HG03558 (cell line): ENCODE results near the gene ASRGL1.
"Not testable (repeated sequence)": the region's sequence is repeated elsewhere in the genome, so short reads cannot be mapped to it uniquely, and the experiment has no call there.

ENCODE experiments used
- ATAC-seq: cut with Tn5 transposase; IDR thresholded peaks from one replicate; pipeline ENCODE4 v1.9.1; 2021; ENCODE audit warnings: moderate number of reproducible peaks; ENCODE audit not compliant: unreplicated experiment; ENCODE audit errors: extremely low read depth

ASRGL1 gene

DNA sequence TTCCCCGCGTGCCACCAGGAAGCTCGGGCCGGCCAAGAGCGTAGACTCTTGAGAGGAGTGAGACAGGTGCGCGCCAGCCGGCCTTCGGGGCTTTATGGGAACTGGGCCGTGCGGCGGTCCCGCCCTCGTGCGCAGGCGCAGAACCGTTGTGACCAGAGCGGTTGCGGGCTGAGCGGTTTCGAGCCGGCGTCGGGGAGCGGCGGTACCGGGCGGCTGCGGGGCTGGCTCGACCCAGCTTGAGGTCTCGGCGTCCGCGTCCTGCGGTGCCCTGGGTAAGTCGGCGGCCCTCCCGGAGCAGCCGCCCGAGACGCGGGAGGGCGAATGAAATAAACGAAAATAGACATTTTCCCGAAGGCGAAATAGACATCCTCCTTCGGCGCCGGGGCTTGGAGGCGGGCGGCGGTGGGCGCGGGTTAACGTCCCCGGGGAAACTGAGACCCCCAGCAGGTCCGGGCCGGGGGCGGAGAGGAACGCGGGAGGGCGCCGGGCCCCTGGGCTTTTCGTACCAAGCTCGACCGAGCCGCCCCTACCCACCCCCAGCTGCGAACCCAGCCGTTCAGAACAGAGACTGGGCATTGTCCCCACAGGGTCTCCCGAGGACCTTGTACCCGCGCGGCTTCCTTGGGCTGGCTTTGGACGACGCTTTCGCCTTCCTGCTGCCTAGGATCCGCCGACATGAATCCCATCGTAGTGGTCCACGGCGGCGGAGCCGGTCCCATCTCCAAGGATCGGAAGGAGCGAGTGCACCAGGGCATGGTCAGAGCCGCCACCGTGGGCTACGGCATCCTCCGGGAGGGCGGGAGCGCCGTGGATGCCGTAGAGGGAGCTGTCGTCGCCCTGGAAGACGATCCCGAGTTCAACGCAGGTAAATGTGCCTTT lies at the start of gene ASRGL1:
ASRGL1 (plus strand) TSS at position 146 of the 879 bp plus-strand sequence; CDS start at position 676, 530 bp downstream.
- no peak for ATAC-seq

DNA sequence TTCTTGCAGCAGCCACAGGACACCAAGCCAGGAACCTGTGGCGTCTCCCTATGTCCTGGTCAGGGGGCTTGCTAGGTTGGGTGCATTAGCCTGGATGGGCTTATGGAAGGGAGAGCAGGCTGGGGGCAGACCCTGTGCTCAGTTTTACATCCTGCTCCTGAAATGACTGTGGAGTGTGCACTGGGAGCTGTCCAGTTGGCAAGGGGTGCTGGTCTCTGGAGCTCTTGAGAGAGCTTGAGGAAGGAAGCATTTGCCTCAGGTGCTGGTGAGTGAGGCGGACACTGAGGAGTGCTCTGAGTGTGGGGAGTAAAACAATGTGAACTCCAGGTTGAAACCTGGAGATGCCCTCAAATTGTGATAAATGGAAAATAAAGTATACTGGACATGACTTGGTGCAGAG lies 41.7 kb upstream of the ASRGL1 start:
- no peak for ATAC-seq

DNA sequence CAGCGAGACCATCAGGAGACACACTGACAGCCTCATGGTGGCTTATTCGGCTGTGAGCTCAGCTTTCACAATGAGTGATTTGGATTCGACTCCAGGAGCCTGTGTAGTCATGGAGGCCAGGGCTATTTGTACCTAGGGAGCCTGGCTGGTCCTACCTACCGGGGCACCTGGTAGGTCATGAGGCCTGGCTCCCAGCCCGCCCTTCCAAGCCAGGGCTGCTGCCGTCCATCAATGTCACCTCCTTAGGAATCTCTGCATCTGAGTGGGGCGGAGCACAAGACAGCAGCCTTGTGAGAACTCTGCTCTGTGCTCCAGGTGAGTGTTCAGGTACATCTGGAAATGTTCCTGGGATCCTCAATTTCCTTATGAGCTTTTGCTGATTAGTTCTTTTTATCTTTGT lies 38.3 kb upstream of the ASRGL1 start, which contains the start of gene SCGB1D4:
SCGB1D4 (minus strand) TSS at position 101 of the 400 bp plus-strand sequence; CDS start at position 36, 65 bp downstream.
- no peak for ATAC-seq

DNA sequence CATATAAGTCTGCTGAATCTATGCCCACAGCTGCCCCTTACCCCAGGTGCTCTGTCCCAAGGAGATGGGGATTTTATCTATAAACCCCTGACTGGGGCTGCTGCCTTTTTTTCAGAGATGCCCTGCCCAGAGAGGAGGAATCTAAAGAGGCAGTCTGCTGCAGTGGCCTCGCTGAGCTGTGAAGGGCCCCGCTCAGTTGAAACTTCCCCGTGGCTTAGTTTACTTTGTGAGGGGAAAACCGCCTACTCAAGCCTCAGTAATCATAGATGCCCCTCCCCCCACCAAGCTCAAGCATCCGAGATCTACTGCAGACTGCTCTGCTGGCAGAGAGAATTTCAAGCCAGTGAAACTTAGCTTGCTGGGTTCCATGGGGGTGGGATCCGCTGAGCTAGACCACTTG lies 31.0 kb upstream of the ASRGL1 start:
- no peak for ATAC-seq

DNA sequence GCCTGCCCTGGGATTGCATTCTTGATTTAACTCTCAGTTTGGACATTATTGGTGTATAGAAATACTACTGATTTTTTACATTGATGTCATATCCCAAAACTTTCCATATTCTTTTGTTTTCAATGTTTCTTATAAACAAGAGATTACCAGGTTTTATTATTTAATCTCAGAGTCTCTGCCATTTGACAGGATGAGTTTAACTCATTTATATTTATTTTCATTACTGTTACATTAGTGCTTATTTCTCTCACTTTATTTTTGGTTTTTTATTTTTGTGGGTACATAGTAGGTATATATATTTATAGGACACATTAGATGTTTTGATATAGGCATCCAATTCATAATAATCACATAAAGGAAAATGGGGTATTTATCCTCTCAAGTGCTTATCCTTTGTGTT lies 29.3 kb upstream of the ASRGL1 start:
- ATAC-seq: no peak

DNA sequence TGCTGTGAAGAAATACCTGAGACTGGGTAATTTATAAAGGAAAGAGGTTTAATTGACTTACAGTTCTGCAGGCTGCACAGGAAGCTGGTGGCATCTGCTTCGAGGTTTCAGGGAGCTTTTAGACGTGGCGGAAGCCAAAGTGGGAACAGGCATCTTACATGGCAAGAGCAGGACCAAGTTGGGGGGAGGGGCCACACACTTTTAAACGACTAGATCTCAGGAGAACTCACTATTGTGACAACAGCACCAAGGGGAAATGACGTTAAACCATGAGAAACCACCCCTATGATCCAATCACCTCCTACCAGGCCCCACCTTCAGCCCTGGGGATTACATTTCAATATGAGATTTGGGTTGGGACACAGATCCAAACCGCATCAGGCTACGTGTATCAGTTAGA lies 27.3 kb upstream of the ASRGL1 start:
- ATAC-seq: no peak

DNA sequence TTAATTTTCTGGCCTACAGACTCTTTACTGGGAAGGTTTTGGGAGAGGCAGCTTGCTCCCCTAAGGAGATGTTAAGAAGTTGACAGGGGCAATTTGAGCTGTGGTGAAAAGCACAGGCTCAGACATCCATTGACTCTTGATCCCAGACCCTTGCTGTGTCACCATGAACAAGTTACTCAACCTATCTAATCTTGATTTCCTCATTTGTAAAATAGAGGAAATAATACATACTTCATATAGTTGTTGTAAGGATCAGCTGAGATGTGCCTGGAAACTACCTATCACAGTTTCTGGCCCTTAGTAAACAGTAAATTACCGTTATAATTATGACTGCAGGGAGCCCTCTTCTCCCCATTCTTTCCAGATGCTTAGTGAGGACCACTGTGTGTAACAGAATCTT lies 21.8 kb upstream of the ASRGL1 start:
- ATAC-seq: no peak

DNA sequence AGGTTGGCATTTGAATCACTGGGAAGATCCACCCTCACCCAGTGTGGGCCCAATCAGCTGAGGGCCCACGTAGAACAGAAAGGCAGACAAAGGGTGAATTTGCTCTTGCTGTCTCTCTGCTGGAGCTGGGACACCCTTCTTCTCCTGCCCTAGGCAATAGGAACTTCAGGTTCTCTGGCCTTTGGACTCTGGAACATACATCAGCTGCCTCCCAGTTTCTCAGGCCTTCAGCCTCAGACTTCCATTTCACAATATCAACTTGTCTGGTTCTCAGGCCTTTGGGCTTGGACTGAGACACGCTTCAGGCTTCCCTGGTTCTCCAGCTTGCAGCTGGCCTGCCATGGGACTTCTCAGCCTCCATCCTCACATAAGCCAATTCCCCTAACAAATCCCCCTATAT lies 14.7 kb upstream of the ASRGL1 start:
- ATAC-seq: no peak

DNA sequence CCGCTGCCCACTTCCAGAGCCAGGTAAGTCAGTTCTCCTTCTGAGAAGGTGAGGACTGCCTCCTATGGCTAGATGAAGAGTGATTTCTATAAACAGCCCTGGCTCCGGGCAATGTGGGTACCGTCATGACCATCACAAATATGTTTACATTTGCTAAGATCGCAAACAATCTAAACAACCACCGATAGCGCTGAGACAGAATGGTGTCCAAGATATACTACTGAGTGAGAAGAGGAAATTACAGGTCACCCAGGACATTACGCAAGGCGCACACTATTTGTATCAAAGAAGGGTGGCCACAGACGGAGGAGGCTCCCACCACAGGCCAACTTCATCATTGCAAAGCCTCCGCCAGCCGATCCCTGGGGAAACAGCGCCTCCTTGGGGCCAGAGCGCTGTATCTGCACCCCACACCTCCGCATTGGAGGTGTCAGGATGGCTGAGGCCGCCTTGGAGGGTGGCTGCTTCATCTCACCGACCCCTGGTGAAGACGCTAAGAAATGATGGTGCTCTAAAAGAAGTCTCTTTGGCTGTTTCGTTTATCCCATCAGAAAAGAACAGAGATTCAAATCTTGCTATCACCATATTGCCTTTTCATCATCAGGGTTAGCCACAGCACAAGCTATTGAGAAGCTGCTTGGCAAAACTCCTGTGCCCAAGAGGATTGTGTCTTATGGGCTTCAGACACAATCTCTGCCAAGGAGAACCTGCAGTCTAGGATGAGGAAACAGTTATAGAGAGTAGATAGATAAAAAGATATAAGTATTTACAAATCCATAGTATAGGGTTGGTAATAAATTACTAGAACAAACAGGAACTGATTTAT lies 12.3 kb upstream of the ASRGL1 start:
- ATAC-seq: no peak

DNA sequence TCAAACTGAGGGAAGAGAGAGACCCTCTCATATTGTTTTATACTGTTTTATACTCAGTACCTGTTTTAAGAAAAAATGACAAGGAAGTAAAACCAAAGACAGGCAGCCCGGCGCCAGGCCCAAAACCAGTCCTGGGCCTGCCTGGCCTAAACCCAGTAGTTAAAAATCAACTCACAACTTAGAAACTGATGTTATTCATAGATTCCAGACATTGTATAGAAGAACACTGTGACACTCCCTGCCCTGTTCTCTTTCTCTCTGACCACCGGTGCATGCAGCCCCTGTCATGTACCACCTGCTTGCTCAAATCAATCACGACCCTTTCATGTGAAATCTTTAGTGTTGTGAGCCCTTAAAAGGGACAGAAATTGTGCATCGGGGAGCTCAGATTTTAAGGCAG lies 11.5 kb upstream of the ASRGL1 start:
- ATAC-seq: not testable (repeated sequence)

DNA sequence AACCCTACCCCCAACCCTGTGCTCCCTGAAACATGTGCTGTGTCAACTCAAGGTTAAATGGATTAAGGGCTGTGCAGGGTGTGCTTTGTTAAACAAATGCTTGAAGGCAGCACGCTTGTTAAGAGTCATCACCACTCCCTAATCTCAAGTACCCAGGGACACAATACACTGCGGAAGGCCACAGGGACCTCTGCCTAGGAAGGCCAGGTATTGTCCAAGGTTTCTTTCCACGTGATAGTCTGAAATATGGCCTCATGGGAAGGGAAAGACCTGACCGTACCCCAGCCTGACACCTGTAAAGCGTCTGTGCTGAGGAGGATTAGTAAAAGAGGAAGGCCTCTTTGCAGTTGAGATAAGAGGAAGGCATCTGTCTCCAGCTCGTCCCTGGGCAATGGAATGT lies 10.5 kb upstream of the ASRGL1 start:
- not testable (repeated sequence) for ATAC-seq

DNA sequence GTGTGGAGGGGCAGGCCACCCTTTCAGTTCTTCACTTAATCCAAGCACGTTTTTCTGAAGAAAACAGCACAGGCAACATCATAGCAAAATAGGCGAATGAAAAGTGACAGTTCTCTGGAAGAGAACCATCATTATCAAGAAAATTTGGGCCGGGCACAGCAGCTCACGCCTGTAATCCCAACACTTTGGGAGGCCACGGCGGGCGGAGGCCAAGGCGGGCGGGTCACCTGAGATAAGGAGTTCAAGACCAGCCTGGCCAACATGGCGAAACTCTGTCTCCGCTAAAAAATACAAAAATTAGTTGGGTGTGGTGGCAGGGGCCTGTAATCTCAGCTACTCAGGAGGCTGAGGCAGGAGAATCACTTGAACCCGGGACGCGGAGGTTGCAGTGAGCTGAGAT lies 9.7 kb upstream of the ASRGL1 start:
- ATAC-seq: not testable (repeated sequence)

DNA sequence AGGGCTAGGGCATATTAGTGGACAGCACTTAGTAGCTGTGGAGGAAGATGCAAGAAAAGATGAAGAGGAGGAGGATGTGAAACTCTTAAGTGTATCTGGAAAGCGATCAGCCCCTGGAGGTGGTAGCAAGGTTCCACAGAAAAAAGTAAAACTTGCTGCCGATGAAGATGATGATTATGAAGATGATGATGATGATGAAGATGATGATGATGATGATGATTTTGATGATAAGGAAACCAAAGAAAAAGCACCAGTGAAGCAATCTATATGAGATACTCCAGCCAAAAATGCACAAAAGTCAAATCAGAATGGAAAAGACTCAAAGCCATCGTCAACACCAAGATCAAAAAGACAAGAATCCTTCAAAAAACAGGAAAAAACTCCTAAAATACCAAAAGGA lies 6.0 kb upstream of the ASRGL1 start:
- ATAC-seq: not testable (repeated sequence)

DNA sequence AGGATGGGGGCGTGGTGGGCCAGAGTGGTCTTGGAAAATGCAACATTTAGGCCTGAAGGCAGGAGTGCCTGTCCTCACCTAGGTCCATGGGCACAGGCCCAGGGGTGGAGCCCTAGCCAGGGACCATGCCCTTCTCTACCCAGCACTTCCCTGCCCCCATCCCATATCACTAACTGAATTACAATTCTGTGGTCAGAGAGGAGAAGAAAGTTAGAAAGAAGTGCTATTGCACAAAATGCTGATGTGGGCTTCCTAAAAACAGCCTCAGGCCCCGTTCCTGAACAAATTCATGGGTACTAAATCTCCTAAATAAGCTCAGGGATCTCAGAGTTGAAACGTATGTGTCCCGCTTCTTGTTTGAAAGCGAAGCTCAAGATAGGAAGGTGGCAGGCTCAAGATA lies 3.5 kb upstream of the ASRGL1 start:
- ATAC-seq: no peak

DNA sequence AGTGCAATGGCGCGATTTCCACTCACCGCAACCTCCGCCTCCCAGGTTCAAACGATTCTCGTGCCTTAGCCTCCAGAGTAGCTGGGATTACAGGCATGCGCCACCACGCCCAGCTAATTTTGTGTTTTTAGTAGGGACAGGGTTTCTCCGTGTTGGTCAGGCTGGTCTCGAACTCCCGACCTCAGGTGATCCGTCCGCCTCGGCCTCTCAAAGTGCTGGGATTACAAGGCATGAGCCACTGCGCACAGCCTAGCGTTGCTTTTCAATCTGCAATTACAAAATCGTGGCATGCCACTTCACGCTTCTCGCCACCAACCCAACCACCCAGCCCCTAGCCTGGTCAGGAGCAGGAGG lies 322 bp upstream of the ASRGL1 start:
- ATAC-seq: not testable (repeated sequence)

DNA sequence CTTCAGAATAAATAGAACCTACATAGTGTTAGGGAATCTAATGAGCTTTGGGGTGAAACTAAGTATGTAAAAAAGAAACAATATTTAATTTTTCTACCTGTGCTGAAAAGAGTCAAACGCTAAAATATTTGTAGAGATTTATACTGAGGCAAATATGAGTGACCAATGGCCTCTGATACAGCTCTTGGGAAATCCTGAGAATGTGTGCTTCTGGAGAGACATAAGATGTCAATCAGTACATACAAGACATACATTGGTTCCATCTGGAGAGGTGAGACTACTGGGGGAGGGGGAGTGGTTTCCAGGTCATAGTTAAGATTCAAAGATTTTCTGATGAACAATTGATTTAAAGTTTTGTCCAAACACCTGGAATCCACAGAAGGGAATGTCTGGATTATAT lies 970 bp downstream of the ASRGL1 start:
- no peak for ATAC-seq

DNA sequence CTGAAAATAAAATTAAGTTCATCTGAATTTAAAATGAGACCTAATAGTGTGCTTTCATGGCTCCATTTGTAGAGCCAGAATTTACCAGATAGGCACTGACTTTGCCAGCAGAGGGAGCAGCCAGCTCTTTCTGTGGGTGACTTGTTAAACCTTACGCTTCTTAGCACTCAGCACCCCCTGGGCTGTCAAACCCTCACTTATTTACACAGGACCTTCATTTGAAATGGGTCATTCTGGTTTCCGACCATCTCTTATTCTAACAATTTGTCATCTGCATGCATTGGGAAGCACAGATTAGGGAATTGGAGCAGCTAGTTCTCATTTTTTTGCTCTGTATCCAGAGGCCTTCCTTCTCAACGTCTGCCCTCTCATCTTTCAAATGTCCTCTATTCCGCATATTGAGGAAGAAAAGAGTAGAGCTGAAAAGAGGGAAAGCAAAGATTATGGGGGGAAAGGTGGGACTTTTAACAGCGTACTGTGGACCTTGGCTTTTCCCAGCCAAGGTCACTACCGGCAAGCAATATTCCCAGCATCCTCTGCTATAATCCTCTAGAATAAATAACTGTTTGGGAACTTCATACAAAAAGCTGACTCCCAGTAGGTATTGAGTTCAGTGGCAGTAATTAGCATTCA lies 3.1 kb downstream of the ASRGL1 start:
- ATAC-seq: no peak

DNA sequence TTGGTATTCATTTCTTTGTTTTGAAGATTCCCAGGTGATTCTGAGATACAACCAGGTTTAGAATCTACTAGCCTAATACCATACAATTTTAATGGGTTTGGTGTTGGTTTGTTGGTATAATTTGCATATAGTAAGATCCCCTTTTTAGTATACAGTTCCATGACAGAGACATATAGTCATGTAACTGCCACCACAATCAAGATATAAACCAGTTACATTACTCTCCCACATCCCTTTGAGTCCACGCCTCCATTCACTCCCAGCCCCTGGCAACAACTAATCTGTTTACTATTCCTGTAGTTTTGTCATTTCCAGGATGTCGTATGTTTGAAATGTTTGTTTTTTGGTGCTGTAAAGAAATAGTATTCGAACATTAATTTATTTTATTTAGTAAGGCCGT lies 4.3 kb downstream of the ASRGL1 start:
- ATAC-seq: no peak

DNA sequence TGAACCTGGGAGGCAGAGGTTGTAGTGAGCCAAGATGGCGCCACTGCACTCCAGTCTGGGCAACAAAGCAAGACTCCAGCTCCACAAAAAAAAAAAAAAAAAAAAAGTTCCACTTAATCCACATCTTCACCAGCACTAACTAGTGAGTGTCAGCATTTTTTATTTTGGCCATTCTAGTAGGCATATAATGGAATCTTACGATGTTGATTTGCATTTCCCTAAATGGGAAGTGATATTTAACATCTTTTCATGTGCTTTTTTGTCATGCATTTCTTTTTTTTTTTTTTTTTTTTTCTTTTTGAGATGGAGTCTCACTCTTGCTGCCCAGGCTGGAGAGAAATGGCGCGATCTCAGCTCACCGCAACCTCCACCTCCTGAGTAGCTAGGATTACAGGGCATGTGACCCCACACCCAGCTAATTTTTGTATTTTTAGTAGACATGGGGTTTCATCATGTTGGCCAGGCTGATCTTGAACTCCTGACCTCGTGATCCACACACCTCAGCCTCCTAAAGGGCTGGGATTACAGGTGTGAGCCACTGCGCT lies 6.5 kb downstream of the ASRGL1 start:
- ATAC-seq: not testable (repeated sequence)

DNA sequence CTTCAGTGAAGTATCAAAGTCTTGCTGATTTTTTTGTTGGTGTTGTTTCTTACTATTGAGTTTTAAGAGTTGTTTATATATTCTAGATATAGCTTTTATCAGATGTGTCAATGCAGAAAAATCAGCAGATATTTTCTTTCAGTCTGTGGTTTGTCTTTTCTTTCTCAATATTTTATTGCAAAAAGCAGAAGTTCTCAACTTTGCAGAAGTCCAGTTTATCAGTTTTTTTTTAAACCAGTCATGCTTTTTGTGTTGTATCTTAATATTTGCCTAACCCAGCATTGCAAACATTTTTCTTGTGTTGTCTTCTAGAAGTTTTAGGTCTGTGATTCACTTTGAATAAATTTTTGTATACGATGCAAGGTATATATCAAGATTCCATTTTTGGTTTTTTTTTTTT lies 7.0 kb downstream of the ASRGL1 start:
- no peak for ATAC-seq

DNA sequence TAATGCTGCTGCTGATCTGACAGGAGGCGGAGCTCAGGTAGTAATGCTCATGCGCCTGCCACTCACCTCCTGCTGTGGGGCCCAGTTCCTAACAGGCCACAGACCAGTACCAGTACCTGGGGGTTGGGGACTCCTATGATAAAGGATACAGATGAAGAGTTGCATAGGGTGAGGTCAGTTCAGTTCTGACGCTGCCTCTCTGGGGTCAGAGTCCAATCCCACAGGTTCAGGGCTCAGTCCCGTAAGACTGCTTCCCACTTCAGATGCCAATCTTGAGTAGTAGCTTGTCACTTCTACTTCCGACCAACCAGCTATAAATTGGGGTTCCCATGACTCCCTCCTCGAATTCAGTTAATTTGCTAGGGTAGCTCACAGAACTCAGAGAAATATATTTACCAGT lies 8.6 kb downstream of the ASRGL1 start:
- ATAC-seq: no peak
